Endothelial cell of umbilical vein (primary cell): ENCODE results near the gene SLC12A2. TPM values are rescaled to one million over a fixed set of nuclear protein-coding genes. Genes with fewer than 3 reads are reported as not detected.

Experiments
- BruUV-seq: library from RNA; stranded (reverse); fragments of 400-500 nt; replicated peaks from 2 replicates; lab custom pipeline; 2021; lab: Mats Ljungman, UMichigan
- CTCF ChIA-PET: fragments of 300-600, 350-600 bp; sonication (Branson Sonifier 250); formaldehyde crosslinking; loops from one replicate; lab custom pipeline; 2021; ENCODE audit warnings: antibody characterized with exemption, inconsistent platforms; lab: Charles Lee
- POLR2A ChIA-PET: fragments of 300-600, 350-600 bp; sonication (Branson Sonifier 250); formaldehyde crosslinking; loops from one replicate; lab custom pipeline; 2021; ENCODE audit warnings: antibody characterized with exemption, inconsistent platforms; lab: Charles Lee
- DNase-seq: peaks from one replicate; pipeline ENCODE4 v3.0.0-alpha.2; 2011; ENCODE audit warnings: low read depth, low spot score
- FAIRE-seq: peaks from 2 replicates; lab custom pipeline; 2011; peaks lifted over from hg19 to GRCh38; lab: Jason Lieb, UNC
- H2AFZ ChIP-seq: 2 replicates; pipeline ENCODE4 v1.6.0; 2012; ENCODE audit warnings: low read depth, low read length, control low read depth, inconsistent platforms
- H3K27ac ChIP-seq: 2 replicates; pipeline ENCODE4 v1.5.1; 2011; ENCODE audit warnings: low read depth, mild to moderate bottlenecking, control low read depth, low read length, moderate library complexity; ENCODE audit not compliant: insufficient read depth
- H3K27me3 ChIP-seq, 2 experiments: 2 replicates each; pipeline versions ENCODE4 v1.6.0 to v1.6.1; 2011; ENCODE audit warnings: low read length in 2 of 2, mixed read lengths in 1 of 2; ENCODE audit not compliant: control insufficient read depth in 2 of 2, insufficient read depth in 2 of 2
- H3K36me3 ChIP-seq, 2 experiments: 2 replicates in 1 of 2; 3 replicates in 1 of 2; pipeline ENCODE4 v1.5.1; 2011; ENCODE audit warnings: low read length in 2 of 2, mild to moderate bottlenecking in 1 of 2, moderate library complexity in 1 of 2; ENCODE audit not compliant: control insufficient read depth in 2 of 2, insufficient read depth in 2 of 2; ENCODE audit errors: extremely low read depth in 1 of 2
- H3K4me1 ChIP-seq: 3 replicates; pipeline ENCODE4 v1.5.1; 2011; ENCODE audit warnings: mild to moderate bottlenecking, low read length; ENCODE audit not compliant: control insufficient read depth, insufficient read depth; ENCODE audit errors: extremely low read depth
- H3K4me2 ChIP-seq: 2 replicates; pipeline ENCODE4 v1.6.1; 2011; ENCODE audit warnings: low read length, control low read depth, mixed read lengths; ENCODE audit not compliant: insufficient read depth
- H3K4me3 ChIP-seq, 3 experiments: fragments of 200-600 bp in 1 of 3; sonication (generic), shearing (Covaris generic) in 1 of 3; replicated peaks in 1 of 3; 2 replicates each; pipeline ENCODE4 v1.5.1; 2011 to 2016; ENCODE audit warnings: control low read depth in 3 of 3, low read length in 3 of 3, mild to moderate bottlenecking in 2 of 3, inconsistent platforms in 1 of 3, low read depth in 1 of 3, moderate library complexity in 1 of 3; ENCODE audit not compliant: insufficient read depth in 1 of 3
- H3K79me2 ChIP-seq: 2 replicates; pipeline ENCODE4 v1.6.0; 2012; ENCODE audit warnings: low read length, inconsistent platforms; ENCODE audit not compliant: control insufficient read depth, insufficient read depth
- H3K9ac ChIP-seq: replicated peaks from 2 replicates; pipeline ENCODE3; 2011; ENCODE audit warnings: low read length, control low read depth; ENCODE audit not compliant: insufficient read depth; ENCODE audit errors: extremely low read depth
- H3K9me1 ChIP-seq: replicated peaks from 3 replicates; pipeline ENCODE4 v1.6.0; 2011; ENCODE audit warnings: mild to moderate bottlenecking, low read length; ENCODE audit not compliant: control insufficient read depth, insufficient read depth; ENCODE audit errors: extremely low read depth
- H3K9me3 ChIP-seq: replicated peaks from 2 replicates; pipeline ENCODE4 v1.5.1; 2012; ENCODE audit warnings: low read length, inconsistent platforms; ENCODE audit not compliant: control insufficient read depth, insufficient read depth
- H4K20me1 ChIP-seq: replicated peaks from 2 replicates; pipeline ENCODE3; 2011; ENCODE audit warnings: mild to moderate bottlenecking, low read length; ENCODE audit not compliant: control insufficient read depth, insufficient read depth; ENCODE audit errors: extremely low read depth
- CTCF ChIP-seq, 2 donors: IDR thresholded peaks; 1 replicate in 1 of 2; 2 replicates in 1 of 2; pipeline ENCODE4 v1.5.1; 2011; ENCODE audit warnings: low read length in 2 of 2, mild to moderate bottlenecking in 2 of 2, moderate library complexity in 2 of 2, control low read depth in 1 of 2, inconsistent platforms in 1 of 2, low read depth in 1 of 2; ENCODE audit not compliant: insufficient read depth in 1 of 2; ENCODE audit errors: extremely low read depth in 1 of 2
- EZH2 ChIP-seq: IDR thresholded peaks from 2 replicates; pipeline ENCODE4 v1.6.1; 2012; ENCODE audit warnings: borderline replicate concordance, low read depth, mild to moderate bottlenecking, moderate library complexity, low read length, inconsistent platforms; ENCODE audit not compliant: severe bottlenecking
- FOS ChIP-seq: IDR thresholded peaks from 2 replicates; pipeline ENCODE4 v1.6.1; 2011; ENCODE audit warnings: mild to moderate bottlenecking, low read length, moderate library complexity, borderline replicate concordance; ENCODE audit not compliant: insufficient read depth
- GATA2 ChIP-seq: IDR thresholded peaks from 2 replicates; pipeline ENCODE4 v1.7.0; 2011; ENCODE audit warnings: low read depth, mild to moderate bottlenecking, moderate library complexity, mixed read lengths, low read length; ENCODE audit not compliant: insufficient read length, insufficient read depth
- JUN ChIP-seq: IDR thresholded peaks from 2 replicates; pipeline ENCODE4 v1.6.1; 2011; ENCODE audit warnings: borderline replicate concordance, low read depth; ENCODE audit not compliant: insufficient read length, insufficient read depth
- MYC ChIP-seq: IDR thresholded peaks from one replicate; pipeline ENCODE4 v1.6.1; 2011; ENCODE audit warnings: mild to moderate bottlenecking, low read depth, low read length
- POLR2A ChIP-seq: IDR thresholded peaks from 2 replicates; pipeline ENCODE4 v1.6.1; 2012; ENCODE audit warnings: low read depth, mild to moderate bottlenecking, control low read depth, low read length
- POLR2AphosphoS5 ChIP-seq: IDR thresholded peaks from 2 replicates; pipeline ENCODE4 v1.6.1; 2012; ENCODE audit warnings: low read depth, mild to moderate bottlenecking, control low read depth, low read length, moderate library complexity; ENCODE audit not compliant: insufficient read depth
- dilution Hi-C: fragments of 300-500 bp; cut with MboI; formaldehyde crosslinking; loops from one replicate; pipeline ENCODE4 v1.15.0; 2019; ENCODE audit warnings: low sequenced_read_pairs; ENCODE audit not compliant: extremely low pct_ligation_motif_present
- intact Hi-C: fragments of 100-400 bp; cut with micrococcal nuclease; formaldehyde crosslinking; loops from one replicate; pipeline ENCODE4 v1.10.0; 2022
- polyA plus RNA-seq, 4 experiments: library from polyadenylated mRNA; depleted of rRNA in 3 of 4; stranded (reverse) in 3 of 4; unstranded in 1 of 4; fragments of >200 nt; gene quantifications; 2 replicates each; pipeline versions ENCODE4 v1.2.1 to v1.2.3, GENCODE V29; 2011 to 2012; ENCODE audit warnings: missing spikeins in 1 of 4
- total RNA-seq: library from RNA; stranded (reverse); gene quantifications from 2 replicates; pipeline ENCODE4 v1.2.3, GENCODE V29; 2021
- TF ChIP-seq, protein P1 (sequence below): IDR thresholded peaks from 2 replicates; pipeline ENCODE4 v1.6.1; 2011; ENCODE audit not compliant: insufficient read depth, insufficient read length

Gene SLC12A2
- total and polyA plus RNA-seq, 2 donors (not counting 3 experiments of a cell fraction or from before 2014, with no cell fraction given) = 11.0 to 59.5 TPM

DNA sequence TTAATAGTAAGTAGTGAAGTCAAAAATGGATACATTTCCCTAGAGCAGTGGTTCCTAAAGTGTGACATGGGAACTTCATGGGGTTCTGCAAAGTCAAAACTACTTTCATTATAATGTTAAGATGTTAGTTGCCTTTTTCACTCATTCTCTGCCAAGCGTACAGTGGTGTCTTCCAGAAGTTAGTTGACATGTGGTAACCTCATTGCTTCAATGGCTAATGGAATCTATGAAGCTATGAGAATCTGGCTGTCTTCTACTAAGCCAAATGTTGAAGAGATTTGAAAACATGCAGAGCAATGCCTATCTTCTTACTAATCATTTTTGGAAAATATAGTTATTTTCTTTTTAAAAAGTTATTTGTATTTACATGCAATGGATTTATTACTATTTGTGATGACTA is 111.8 kb downstream of the SLC12A2 start:
- FAIRE-seq (no peak), DNase-seq (no peak)
- no peaks in the 10 kb centered on the region for H3K79me2 ChIP-seq
- TF ChIP-seq GATA2 (no peak), EZH2 (no peak), CTCF (IDR thresholded peaks at IDR 0.05; ENCODE audit: extremely low read depth in 1 of 2, insufficient read depth in 1 of 2, low read depth in 1 of 2, low read length in 2 of 2) (no peak), MYC (no peak), FOS (no peak), POLR2AphosphoS5 (no peak), JUN (no peak), POLR2A (no peak)
- TF ChIP-seq, protein P1, sequence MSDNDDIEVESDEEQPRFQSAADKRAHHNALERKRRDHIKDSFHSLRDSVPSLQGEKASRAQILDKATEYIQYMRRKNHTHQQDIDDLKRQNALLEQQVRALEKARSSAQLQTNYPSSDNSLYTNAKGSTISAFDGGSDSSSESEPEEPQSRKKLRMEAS = no peak
- H3K27ac ChIP-seq = no peak overlapping the region
- intact Hi-C loops = no loop called here
- no peaks in the 10 kb centered on the region for H3K9me1 ChIP-seq
- H4K20me1 ChIP-seq = no peaks in the 10 kb centered on the region
- no peaks in the 10 kb centered on the region for H3K9me3 ChIP-seq
- H3K9ac ChIP-seq = no peak overlapping the region
- H3K4me1 ChIP-seq = peaks cover 10% of the 10 kb centered on the region
- no peaks in the 10 kb centered on the region for H3K36me3 ChIP-seq
- BruUV-seq = no TSS peak
- dilution Hi-C loops = no loop called here
- POLR2A ChIA-PET = no interaction called here
- no peak overlapping the region for H3K4me2 ChIP-seq
- CTCF ChIA-PET = no interaction called here
- H2AFZ ChIP-seq = no peak overlapping the region
- H3K4me3 ChIP-seq = no peak overlapping the region
- no peaks in the 10 kb centered on the region for H3K27me3 ChIP-seq
